Neural cell (in vitro differentiated cells): Measurements from ENCODE around the gene HBG1.

ENCODE experiments used
- CTCF ChIP-seq: fragments of 450-650 bp; IDR thresholded peaks from 2 replicates; pipeline ENCODE4 v1.5.1; 2014; ENCODE audit warnings: antibody characterized with exemption, mild to moderate bottlenecking, moderate library complexity; ENCODE audit not compliant: poor library complexity, severe bottlenecking
- REST ChIP-seq: IDR thresholded peaks from 2 replicates; pipeline ENCODE4 v1.6.1; 2012; ENCODE audit warnings: borderline replicate concordance

- TF ChIP-seq REST (no peak), CTCF (no peak)
Observed at GRCh38 chr11:5233307-5233706, 16.4 kb downstream of the HBG1 start.
